ENCODE results near the gene BTNL2. TPM values are rescaled to one million over a fixed set of nuclear protein-coding genes. Genes with fewer than 3 reads are reported as not detected.

The BTNL2 gene
- total and polyA plus RNA-seq, 4 experiments from 2014 or later = not detected

DNA sequence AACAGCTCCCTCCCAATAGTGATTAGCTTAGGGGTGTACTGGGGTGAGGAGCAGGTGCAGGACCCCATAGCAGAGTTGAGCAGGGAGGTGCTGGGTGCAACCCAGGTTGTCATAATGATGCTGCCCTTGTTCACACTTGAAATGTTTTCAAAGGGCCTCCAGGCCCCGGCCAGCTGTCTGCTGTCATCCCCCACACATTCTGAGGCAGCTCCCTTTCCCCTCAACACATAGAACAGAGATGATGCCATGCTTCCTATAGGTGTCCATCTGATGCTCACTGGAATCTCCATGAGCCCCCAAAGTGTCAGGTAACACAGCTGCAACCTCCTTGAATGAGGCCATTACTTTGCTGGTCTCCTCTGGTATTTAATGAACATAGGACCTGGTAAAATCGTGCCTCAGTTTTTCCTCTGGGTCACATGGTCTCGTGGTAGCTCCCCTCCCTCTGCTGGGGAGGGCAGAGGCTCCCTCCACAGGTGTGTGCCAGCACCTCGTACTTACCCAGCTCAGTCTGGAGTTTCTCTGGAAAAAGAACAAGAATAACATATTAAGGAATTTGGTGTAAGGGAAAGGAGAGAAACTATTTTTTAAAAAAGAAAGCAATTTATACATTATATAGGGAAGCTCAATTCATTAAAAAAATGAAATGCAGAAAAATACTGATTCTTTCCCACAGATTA is 5.6 kb downstream of the BTNL2 start:
- no peak overlapping the region for H3K4me3 ChIP-seq (ENCODE audit: low read length in 2 of 2)
- no peaks in the 10 kb centered on the region for H3K9me3 ChIP-seq (ENCODE audit: control insufficient read depth in 1 of 2, low read length in 2 of 2)
- Mint-ChIP-seq H3K9me3 (peaks cover 0 to 4% (median 0%) of the 10 kb centered on the region in 8 donors), H3K27me3 (peaks cover 27 to 31% of the 10 kb centered on the region in 2 donors), H3K4me3 (no peak overlapping the region), H3K4me1 (no peaks in the 10 kb centered on the region), H3K27ac (no peak overlapping the region), H3K36me3 (no peaks in the 10 kb centered on the region)
- H3K36me3 ChIP-seq (ENCODE audit: insufficient read depth, low read length) = no peaks in the 10 kb centered on the region
- no peak for DNase-seq
- intact Hi-C loops (cut with micrococcal nuclease) = no loop called here
- POLR2A ChIA-PET (ENCODE audit: partially characterized antibody) = no interaction called here
- peaks cover 8% of the 10 kb centered on the region for H3K27me3 ChIP-seq (ENCODE audit: insufficient read depth, low read length)
- H3K27ac ChIP-seq (ENCODE audit: low read depth, low read length) = no peak overlapping the region
- CTCF ChIA-PET (ENCODE audit: partially characterized antibody) = interaction anchor here (1.0 to 5.4 kb wide), 2 partner anchors 9 to 12 kb away, joined by 5 to 41 read pairs; no protein-coding TSS in a partner anchor
- H3K4me1 ChIP-seq (ENCODE audit: insufficient read depth, low read length) = no peaks in the 10 kb centered on the region

DNA sequence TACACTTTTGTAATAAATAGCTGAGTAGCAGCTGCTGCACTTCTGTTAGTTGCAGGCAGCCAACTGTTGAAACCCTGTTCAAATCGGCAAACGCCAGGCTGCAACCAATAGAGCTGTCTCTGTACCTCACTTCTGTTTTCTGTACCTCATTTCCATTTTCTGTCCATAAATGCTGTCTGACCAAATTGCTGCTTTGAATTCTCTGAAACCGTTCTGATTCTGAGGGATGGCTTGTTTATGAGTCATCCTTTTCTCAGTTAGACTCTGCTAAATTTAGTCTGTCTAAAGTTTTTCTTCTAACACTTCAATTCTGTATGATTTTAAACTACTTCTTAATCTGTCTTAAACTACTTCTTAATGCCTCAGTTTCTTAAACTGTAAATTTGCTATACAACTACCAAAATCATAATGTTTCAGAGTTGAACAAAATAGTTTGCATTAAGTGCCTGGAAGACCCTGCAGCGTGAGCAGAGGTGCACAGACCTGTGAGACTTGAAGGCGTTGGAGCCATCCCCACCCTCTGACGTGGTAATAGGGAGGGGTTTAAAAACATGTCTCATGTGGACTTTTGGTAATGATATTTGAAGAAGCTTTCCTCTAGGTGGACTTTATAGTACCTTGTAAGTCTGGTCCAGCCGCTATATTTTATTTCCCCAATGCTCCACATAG is 9.6 kb downstream of the BTNL2 start:
- no peaks in the 10 kb centered on the region for H3K27me3 ChIP-seq (ENCODE audit: insufficient read depth, low read length)
- Mint-ChIP-seq H3K9me3 (peaks cover 0 to 4% (median 0%) of the 10 kb centered on the region in 8 donors), H3K4me3 (no peak overlapping the region), H3K4me1 (no peaks in the 10 kb centered on the region), H3K27me3 (peaks cover 13 to 21% of the 10 kb centered on the region in 2 donors), H3K36me3 (no peaks in the 10 kb centered on the region), H3K27ac (peak overlapping the region in 1 of 7 donors; percentile 30)
- no peaks in the 10 kb centered on the region for H3K36me3 ChIP-seq (ENCODE audit: insufficient read depth, low read length)
- H3K27ac ChIP-seq (ENCODE audit: low read depth, low read length) = no peak overlapping the region
- intact Hi-C loops (cut with micrococcal nuclease) = no loop called here
- no peak for DNase-seq
- ChIA-PET POLR2A (ENCODE audit: partially characterized antibody) (no interaction called here), CTCF (ENCODE audit: partially characterized antibody) (no interaction called here)
- no peaks in the 10 kb centered on the region for H3K9me3 ChIP-seq (ENCODE audit: control insufficient read depth in 1 of 2, low read length in 2 of 2)
- no peak overlapping the region for H3K4me3 ChIP-seq (ENCODE audit: low read length in 2 of 2)
- H3K4me1 ChIP-seq (ENCODE audit: insufficient read depth, low read length) = no peaks in the 10 kb centered on the region

DNA sequence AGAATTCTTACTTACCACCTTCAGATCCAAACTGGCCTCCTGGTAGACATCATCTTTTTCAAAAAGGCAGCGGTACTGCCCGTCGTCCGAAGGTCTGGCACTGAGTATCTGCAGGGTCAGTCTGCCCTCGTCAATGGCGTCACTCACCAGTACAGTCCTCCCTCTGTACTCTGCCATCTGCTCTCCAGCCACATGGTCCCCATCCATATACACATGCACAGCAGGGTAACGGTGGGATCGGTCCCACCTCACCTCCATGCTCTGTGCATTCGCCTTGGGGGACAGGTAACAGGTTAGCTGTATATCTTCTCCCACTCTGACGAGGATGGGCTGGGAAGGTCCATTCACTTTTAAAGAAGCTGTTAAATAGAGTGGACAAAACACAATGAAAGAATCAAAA is 11.0 kb downstream of the BTNL2 start:
- Mint-ChIP-seq H3K9me3 (peaks cover 0 to 3% (median 0%) of the 10 kb centered on the region in 8 donors), H3K4me3 (no peak overlapping the region), H3K36me3 (no peaks in the 10 kb centered on the region), H3K27ac (no peak overlapping the region), H3K27me3 (peaks cover 11 to 20% of the 10 kb centered on the region in 2 donors), H3K4me1 (no peaks in the 10 kb centered on the region)
- Histone ChIP-seq H3K36me3 (ENCODE audit: insufficient read depth, low read length) (no peaks in the 10 kb centered on the region), H3K4me3 (ENCODE audit: low read length in 2 of 2) (no peak overlapping the region), H3K4me1 (ENCODE audit: insufficient read depth, low read length) (no peaks in the 10 kb centered on the region), H3K27ac (ENCODE audit: low read depth, low read length) (no peak overlapping the region), H3K27me3 (ENCODE audit: insufficient read depth, low read length) (no peaks in the 10 kb centered on the region), H3K9me3 (ENCODE audit: control insufficient read depth in 1 of 2, low read length in 2 of 2) (no peaks in the 10 kb centered on the region)
- intact Hi-C loops (cut with micrococcal nuclease) = no loop called here
- DNase-seq = no peak
- ChIA-PET CTCF (ENCODE audit: partially characterized antibody) (no interaction called here), POLR2A (ENCODE audit: partially characterized antibody) (no interaction called here)

DNA sequence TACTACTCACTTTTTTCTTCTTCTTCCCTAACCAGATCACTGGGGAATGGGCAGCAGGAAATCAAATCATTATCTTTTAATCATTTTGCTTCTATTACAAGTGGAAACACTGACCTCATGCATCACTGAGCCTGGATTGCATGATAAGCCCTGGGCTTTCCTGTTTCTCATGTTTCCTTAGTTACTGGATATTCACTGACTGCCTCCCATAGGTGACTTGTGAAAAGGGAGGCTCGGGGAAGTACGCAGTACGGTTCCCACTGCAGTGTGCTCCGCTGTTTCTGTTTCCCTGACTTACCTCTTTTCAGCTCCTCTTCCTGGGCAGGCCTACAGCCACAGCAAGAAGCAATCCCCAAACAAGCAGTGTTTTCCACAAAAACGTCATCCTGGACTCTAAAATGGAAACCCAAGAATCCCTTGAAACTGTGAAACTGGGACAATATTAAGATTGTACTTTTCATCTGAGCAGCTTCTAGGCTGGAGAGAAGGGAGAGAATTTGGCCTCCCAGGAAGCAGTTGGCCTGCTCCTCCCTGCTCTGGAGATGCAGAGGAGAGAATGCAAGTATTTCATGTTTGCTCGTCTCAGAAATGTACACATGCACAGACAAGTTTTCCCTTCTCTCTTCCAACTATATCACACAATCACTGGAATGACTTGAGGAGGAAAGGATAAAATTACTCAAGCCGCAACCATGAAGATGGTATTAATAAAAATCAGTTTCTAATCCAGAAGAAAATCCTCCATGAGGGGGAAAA is 13.1 kb downstream of the BTNL2 start:
- Histone ChIP-seq H3K36me3 (ENCODE audit: insufficient read depth, low read length) (no peaks in the 10 kb centered on the region), H3K27me3 (ENCODE audit: insufficient read depth, low read length) (no peaks in the 10 kb centered on the region), H3K4me1 (ENCODE audit: insufficient read depth, low read length) (no peaks in the 10 kb centered on the region), H3K4me3 (ENCODE audit: low read length in 2 of 2) (no peak overlapping the region), H3K9me3 (ENCODE audit: control insufficient read depth in 1 of 2, low read length in 2 of 2) (no peaks in the 10 kb centered on the region), H3K27ac (ENCODE audit: low read depth, low read length) (no peak overlapping the region)
- intact Hi-C loops (cut with micrococcal nuclease) = no loop called here
- Mint-ChIP-seq H3K27me3 (peaks cover 11 to 13% of the 10 kb centered on the region in 2 donors), H3K36me3 (no peaks in the 10 kb centered on the region), H3K4me3 (no peak overlapping the region), H3K27ac (no peak overlapping the region), H3K4me1 (no peaks in the 10 kb centered on the region), H3K9me3 (no peaks in the 10 kb centered on the region)
- ChIA-PET CTCF (ENCODE audit: partially characterized antibody) (no interaction called here), POLR2A (ENCODE audit: partially characterized antibody) (no interaction called here)
- DNase-seq = no peak

DNA sequence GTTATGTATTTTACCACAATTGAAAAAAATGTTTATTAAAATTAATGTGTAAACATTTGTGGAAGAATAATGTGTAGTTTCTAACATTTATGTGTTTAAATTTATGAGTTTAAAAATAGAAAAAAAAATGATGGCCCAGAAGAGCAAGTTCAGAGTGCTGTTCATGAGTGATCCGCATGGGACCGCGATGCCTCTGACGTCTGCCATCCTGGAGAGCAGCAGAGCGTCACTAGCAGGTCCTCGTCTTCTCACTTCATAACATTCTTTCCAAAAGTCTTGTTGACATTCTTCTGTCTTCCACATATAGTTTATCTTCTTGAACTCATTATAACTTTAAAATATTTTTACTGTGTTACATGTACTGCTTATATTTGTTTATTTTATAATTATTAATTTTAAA is 15.5 kb downstream of the BTNL2 start:
- no peaks in the 10 kb centered on the region for H3K36me3 ChIP-seq (ENCODE audit: insufficient read depth, low read length)
- CTCF ChIA-PET (ENCODE audit: partially characterized antibody) = no interaction called here
- no peaks in the 10 kb centered on the region for H3K36me3 Mint-ChIP-seq
- H3K4me3 ChIP-seq (ENCODE audit: low read length in 2 of 2) = no peak overlapping the region
- POLR2A ChIA-PET (ENCODE audit: partially characterized antibody) = no interaction called here
- intact Hi-C loops (cut with micrococcal nuclease) = no loop called here
- no peaks in the 10 kb centered on the region for H3K27me3 ChIP-seq (ENCODE audit: insufficient read depth, low read length)
- H3K4me1 ChIP-seq (ENCODE audit: insufficient read depth, low read length) = no peaks in the 10 kb centered on the region
- no peaks in the 10 kb centered on the region for H3K9me3 ChIP-seq (ENCODE audit: control insufficient read depth in 1 of 2, low read length in 2 of 2)
- H3K27ac ChIP-seq (ENCODE audit: low read depth, low read length) = no peak overlapping the region
- no peaks in the 10 kb centered on the region for H3K4me1 Mint-ChIP-seq
- no peak overlapping the region for H3K27ac Mint-ChIP-seq
- H3K27me3 Mint-ChIP-seq = peaks cover 20 to 22% of the 10 kb centered on the region in 2 donors
- no peaks in the 10 kb centered on the region for H3K9me3 Mint-ChIP-seq
- H3K4me3 Mint-ChIP-seq = no peak overlapping the region
- DNase-seq = no peak

DNA sequence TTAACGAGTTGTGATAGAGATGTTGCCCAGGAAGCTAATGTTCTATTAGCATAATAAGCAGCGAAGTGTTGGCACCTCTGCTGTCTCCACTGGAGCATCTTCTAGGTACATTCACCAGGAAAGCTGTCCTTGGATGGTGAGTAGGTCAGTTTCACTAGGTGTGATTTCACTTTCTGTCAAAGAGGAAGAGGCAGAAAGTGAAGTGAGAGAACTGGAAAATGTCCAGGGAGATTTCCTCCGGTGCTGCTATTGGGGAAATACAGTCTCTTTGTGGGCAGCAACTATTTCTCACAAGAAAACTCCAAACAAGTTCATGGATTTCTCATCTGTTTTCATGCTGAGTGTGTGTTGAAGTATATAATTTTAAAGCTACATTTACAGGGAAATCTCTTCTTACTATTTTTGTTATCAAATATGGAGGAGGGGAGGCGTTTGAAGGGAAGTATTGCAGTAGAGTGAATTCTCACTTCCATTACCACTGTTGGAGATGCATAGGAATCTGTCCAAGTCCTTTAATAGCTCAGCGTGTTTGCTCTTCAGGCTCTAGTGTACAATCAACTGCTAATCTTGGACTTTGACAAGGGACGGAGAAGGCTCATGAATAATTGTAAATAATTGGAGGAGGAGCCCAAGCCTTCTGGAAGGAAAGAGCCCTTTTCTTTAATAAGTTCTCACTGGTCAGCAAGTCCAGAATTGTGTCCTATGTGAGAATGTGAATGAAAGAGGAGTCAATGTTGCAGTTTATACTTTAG is 19.2 kb downstream of the BTNL2 start:
- ChIA-PET POLR2A (ENCODE audit: partially characterized antibody) (no interaction called here), CTCF (ENCODE audit: partially characterized antibody) (interaction anchor here (0.8 to 1.5 kb wide), 3 partner anchors 17 to 181 kb away, joined by 3 read pairs; no protein-coding TSS in a partner anchor)
- Mint-ChIP-seq H3K4me3 (no peak overlapping the region), H3K36me3 (no peaks in the 10 kb centered on the region), H3K4me1 (peaks cover 0 to 3% (median 0%) of the 10 kb centered on the region in 4 donors), H3K27me3 (peaks cover 16 to 31% of the 10 kb centered on the region in 2 donors), H3K9me3 (no peaks in the 10 kb centered on the region), H3K27ac (no peak overlapping the region)
- no peaks in the 10 kb centered on the region for H3K36me3 ChIP-seq (ENCODE audit: insufficient read depth, low read length)
- H3K4me3 ChIP-seq (ENCODE audit: low read length in 2 of 2) = no peak overlapping the region
- H3K27me3 ChIP-seq (ENCODE audit: insufficient read depth, low read length) = no peaks in the 10 kb centered on the region
- no peaks in the 10 kb centered on the region for H3K4me1 ChIP-seq (ENCODE audit: insufficient read depth, low read length)
- H3K27ac ChIP-seq (ENCODE audit: low read depth, low read length) = no peak overlapping the region
- DNase-seq = no peak
- H3K9me3 ChIP-seq (ENCODE audit: control insufficient read depth in 1 of 2, low read length in 2 of 2) = no peaks in the 10 kb centered on the region
- intact Hi-C loops (cut with micrococcal nuclease) = no loop called here

DNA sequence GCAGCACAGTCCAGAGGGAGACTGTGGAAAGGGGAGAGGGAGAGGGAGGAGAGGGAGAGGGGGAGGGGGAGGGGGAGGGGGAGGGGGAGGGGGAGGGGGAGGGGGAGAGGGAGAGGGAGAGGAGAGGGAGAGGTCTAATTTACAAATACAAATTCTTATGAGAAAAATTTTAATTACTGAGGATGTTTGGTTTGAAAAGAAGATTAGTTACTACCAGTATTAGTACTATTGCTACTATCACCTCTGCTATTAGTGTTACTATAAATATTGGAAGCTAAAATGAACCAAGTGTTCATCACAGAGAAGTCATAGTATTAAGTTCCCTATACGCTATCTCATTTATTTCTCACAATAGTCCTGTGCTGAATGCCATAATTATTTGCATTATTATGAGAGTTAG is 20.9 kb downstream of the BTNL2 start:
- Mint-ChIP-seq H3K27ac (no peak overlapping the region), H3K4me1 (peaks cover 0 to 3% (median 0%) of the 10 kb centered on the region in 4 donors), H3K4me3 (no peak overlapping the region), H3K36me3 (no peaks in the 10 kb centered on the region), H3K27me3 (peaks cover 11 to 31% of the 10 kb centered on the region in 2 donors), H3K9me3 (no peaks in the 10 kb centered on the region)
- intact Hi-C loops (cut with micrococcal nuclease) = no loop called here
- Histone ChIP-seq H3K27me3 (ENCODE audit: insufficient read depth, low read length) (no peaks in the 10 kb centered on the region), H3K9me3 (ENCODE audit: control insufficient read depth in 1 of 2, low read length in 2 of 2) (no peaks in the 10 kb centered on the region), H3K4me3 (ENCODE audit: low read length in 2 of 2) (no peak overlapping the region), H3K27ac (ENCODE audit: low read depth, low read length) (no peak overlapping the region), H3K36me3 (ENCODE audit: insufficient read depth, low read length) (no peaks in the 10 kb centered on the region), H3K4me1 (ENCODE audit: insufficient read depth, low read length) (no peaks in the 10 kb centered on the region)
- CTCF ChIA-PET (ENCODE audit: partially characterized antibody) = interaction anchor here (0.6 to 0.7 kb wide), 2 partner anchors 27 to 172 kb away, joined by 3 read pairs; no protein-coding TSS in a partner anchor
- no peak for DNase-seq
- POLR2A ChIA-PET (ENCODE audit: partially characterized antibody) = no interaction called here
